Ishikawa (cell line): Measurements from ENCODE around the gene ARHGAP5.
A peak's percentile ranks its signal among the peaks of the same experiment; 100 is the strongest.

ENCODE experiments used
- CEBPB ChIP-seq: IDR thresholded peaks from 2 replicates; pipeline ENCODE4 v1.6.1; 2012
- CREB1 ChIP-seq: IDR thresholded peaks from 2 replicates; pipeline ENCODE4 v1.6.1; 2012; ENCODE audit warnings: low read depth
- EGR1 ChIP-seq: IDR thresholded peaks from 2 replicates; pipeline ENCODE4 v1.6.1; 2012
- EP300 ChIP-seq: IDR thresholded peaks from 2 replicates; pipeline ENCODE4 v1.6.1; 2012; ENCODE audit warnings: borderline replicate concordance
- MAX ChIP-seq: IDR thresholded peaks from 2 replicates; pipeline ENCODE4 v1.6.1; 2012
- NFIC ChIP-seq: IDR thresholded peaks from 2 replicates; pipeline ENCODE4 v1.6.1; 2012
- RAD21 ChIP-seq: IDR thresholded peaks from 2 replicates; pipeline ENCODE4 v1.6.1; 2012; ENCODE audit warnings: low read depth
- TAF1 ChIP-seq: IDR thresholded peaks from 2 replicates; pipeline ENCODE4 v1.6.1; 2012; ENCODE audit warnings: low read depth, mild to moderate bottlenecking
- TCF12 ChIP-seq: IDR thresholded peaks from 2 replicates; pipeline ENCODE4 v1.6.1; 2012; ENCODE audit warnings: low read depth
- TEAD4 ChIP-seq: IDR thresholded peaks from 2 replicates; pipeline ENCODE4 v1.6.1; 2012
- USF1 ChIP-seq: IDR thresholded peaks from 2 replicates; pipeline ENCODE4 v1.6.1; 2012
- YY1 ChIP-seq: IDR thresholded peaks from 2 replicates; pipeline ENCODE4 v1.6.1; 2012; ENCODE audit warnings: low read depth
- ZBTB7A ChIP-seq: IDR thresholded peaks from 2 replicates; pipeline ENCODE4 v1.6.1; 2012; ENCODE audit warnings: low read depth
- TF ChIP-seq, protein P1 (sequence below): IDR thresholded peaks from 2 replicates; pipeline ENCODE4 v1.6.1; 2012; ENCODE audit warnings: low read depth, mild to moderate bottlenecking

GRCh38 chr14:32201816-32202490, 124.8 kb downstream of the ARHGAP5 start, which contains the start of gene RNU6-7:
- no peak for TF ChIP-seq RAD21
- TF ChIP-seq CEBPB, result peak; percentile 18; the same call in 1 of the 2 replicates
- TF ChIP-seq EP300, result no peak
- no peak for TF ChIP-seq TAF1
- no peak for TF ChIP-seq NFIC
- TF ChIP-seq YY1, result 0 out of 2 replicates have a peak, but pooled peaks have one; percentile 26
- TF ChIP-seq MAX, result no peak; the same call in 1 of the 2 replicates
- TF ChIP-seq TCF12, result no peak
- TF ChIP-seq ZBTB7A, result no peak
- TF ChIP-seq TEAD4, result no peak
- no peak for TF ChIP-seq CREB1
- TF ChIP-seq EGR1, result no peak
- TF ChIP-seq USF1, result no peak
- TF ChIP-seq, protein P1, sequence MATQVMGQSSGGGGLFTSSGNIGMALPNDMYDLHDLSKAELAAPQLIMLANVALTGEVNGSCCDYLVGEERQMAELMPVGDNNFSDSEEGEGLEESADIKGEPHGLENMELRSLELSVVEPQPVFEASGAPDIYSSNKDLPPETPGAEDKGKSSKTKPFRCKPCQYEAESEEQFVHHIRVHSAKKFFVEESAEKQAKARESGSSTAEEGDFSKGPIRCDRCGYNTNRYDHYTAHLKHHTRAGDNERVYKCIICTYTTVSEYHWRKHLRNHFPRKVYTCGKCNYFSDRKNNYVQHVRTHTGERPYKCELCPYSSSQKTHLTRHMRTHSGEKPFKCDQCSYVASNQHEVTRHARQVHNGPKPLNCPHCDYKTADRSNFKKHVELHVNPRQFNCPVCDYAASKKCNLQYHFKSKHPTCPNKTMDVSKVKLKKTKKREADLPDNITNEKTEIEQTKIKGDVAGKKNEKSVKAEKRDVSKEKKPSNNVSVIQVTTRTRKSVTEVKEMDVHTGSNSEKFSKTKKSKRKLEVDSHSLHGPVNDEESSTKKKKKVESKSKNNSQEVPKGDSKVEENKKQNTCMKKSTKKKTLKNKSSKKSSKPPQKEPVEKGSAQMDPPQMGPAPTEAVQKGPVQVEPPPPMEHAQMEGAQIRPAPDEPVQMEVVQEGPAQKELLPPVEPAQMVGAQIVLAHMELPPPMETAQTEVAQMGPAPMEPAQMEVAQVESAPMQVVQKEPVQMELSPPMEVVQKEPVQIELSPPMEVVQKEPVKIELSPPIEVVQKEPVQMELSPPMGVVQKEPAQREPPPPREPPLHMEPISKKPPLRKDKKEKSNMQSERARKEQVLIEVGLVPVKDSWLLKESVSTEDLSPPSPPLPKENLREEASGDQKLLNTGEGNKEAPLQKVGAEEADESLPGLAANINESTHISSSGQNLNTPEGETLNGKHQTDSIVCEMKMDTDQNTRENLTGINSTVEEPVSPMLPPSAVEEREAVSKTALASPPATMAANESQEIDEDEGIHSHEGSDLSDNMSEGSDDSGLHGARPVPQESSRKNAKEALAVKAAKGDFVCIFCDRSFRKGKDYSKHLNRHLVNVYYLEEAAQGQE, result no peak
